ENCODE measurements around the gene MGAT5. TPM values are rescaled to one million over a fixed set of nuclear protein-coding genes. Genes with fewer than 3 reads are reported as not detected.

MGAT5 gene
- total RNA-seq, 3 donors from 2014 or later (not counting 1 experiment from before 2014, with no cell fraction given): 39.7 to 58.2 (median 57.0) TPM

DNA sequence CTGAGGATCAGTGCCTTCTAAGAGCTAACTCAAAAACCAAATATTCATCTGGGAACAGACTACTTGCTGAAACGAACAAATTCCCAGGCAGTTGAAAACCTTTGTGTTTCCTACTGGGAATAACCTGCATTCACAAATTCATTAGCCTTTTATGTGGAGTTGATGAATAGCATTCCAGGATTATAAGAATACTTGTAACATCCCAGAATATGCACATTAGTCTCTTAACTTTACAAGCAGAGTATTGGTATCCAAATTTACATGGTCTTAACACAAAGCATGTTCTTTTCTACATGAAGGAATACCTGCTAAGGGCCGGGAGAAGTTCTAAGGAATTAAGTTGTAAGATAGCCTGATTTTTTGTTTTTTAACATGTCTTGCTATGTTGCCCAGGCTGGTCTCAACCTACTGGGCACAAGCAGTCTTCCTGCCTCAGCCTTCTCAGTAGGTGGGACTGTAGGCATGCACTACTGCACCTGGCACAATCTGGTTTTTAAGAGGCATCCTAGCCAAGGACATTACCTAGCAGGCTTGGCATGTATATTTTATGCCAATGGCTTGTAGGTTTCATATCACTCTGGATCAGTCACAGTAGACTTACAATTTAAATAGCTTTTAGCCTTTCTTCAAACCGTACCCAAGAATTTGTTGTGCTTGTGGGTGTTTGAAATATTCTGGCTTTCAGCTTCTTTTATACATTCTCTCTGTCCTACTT lies 50.7 kb downstream of the MGAT5 start:
- intact Hi-C loops (cut with micrococcal nuclease): no loop called here
- no peaks in the 10 kb centered on the region for H3K4me1 ChIP-seq (ENCODE audit: control insufficient read depth, insufficient read depth, low read length)

DNA sequence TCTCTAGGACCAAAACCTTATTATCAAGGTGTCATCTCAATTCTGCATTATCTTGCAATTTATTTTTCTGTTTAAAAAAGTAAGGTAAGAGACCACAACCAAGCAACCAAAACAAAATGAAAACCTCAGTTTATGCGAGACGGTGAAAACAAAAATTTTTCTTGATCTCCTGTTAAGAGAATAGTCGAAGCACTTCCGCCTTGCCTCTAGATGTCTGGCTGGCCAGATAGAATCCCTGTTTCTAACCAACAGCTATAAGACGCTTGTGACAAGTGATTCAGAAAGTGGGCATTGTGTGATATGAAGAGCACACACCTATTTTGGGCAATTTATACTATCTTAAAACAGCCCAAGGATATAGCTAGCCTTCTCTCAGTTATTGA lies 51.2 kb downstream of the MGAT5 start:
- intact Hi-C loops (cut with micrococcal nuclease): no loop called here
- 52% methylated on average over 5 of the region's 5 CpGs for WGBS (ENCODE audit: insufficient coverage)
- H3K27ac Mint-ChIP-seq: no peak overlapping the region
- peak in 1 of 2 donors; percentile 47 for DNase-seq
- Histone ChIP-seq H3K27ac (ENCODE audit: low read length) (no peak overlapping the region), H3K9me3 (ENCODE audit: control insufficient read depth, insufficient read depth, low read length) (no peaks in the 10 kb centered on the region), H3K36me3 (ENCODE audit: control insufficient read depth, insufficient read depth, low read length) (no peaks in the 10 kb centered on the region), H3K27me3 (ENCODE audit: control insufficient read depth, insufficient read depth, low read length) (no peaks in the 10 kb centered on the region), H3K4me3 (ENCODE audit: low read length) (no peak overlapping the region), H3K4me1 (ENCODE audit: control insufficient read depth, insufficient read depth, low read length) (no peaks in the 10 kb centered on the region)
- peaks cover 0 to 6% of the 10 kb centered on the region in 2 donors for H3K27me3 Mint-ChIP-seq (ENCODE audit: low read depth in 2 of 2)
- ATAC-seq: no peak
- peaks cover 34 to 42% of the 10 kb centered on the region in 2 donors for H3K4me1 Mint-ChIP-seq
- no peak overlapping the region for H3K4me3 Mint-ChIP-seq
- peaks cover 6% of the 10 kb centered on the region for H3K36me3 Mint-ChIP-seq
- no peaks in the 10 kb centered on the region for H3K9me3 Mint-ChIP-seq
- TF ChIP-seq, protein P1, sequence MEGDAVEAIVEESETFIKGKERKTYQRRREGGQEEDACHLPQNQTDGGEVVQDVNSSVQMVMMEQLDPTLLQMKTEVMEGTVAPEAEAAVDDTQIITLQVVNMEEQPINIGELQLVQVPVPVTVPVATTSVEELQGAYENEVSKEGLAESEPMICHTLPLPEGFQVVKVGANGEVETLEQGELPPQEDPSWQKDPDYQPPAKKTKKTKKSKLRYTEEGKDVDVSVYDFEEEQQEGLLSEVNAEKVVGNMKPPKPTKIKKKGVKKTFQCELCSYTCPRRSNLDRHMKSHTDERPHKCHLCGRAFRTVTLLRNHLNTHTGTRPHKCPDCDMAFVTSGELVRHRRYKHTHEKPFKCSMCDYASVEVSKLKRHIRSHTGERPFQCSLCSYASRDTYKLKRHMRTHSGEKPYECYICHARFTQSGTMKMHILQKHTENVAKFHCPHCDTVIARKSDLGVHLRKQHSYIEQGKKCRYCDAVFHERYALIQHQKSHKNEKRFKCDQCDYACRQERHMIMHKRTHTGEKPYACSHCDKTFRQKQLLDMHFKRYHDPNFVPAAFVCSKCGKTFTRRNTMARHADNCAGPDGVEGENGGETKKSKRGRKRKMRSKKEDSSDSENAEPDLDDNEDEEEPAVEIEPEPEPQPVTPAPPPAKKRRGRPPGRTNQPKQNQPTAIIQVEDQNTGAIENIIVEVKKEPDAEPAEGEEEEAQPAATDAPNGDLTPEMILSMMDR (IDR thresholded peaks at IDR 0.05): no peak

More for the DNA sequence above, 50.7 kb downstream of the MGAT5 start:
- TF ChIP-seq, protein P1 (IDR thresholded peaks at IDR 0.05): no peak
- Histone ChIP-seq H3K27ac (ENCODE audit: low read length) (no peak overlapping the region), H3K36me3 (ENCODE audit: control insufficient read depth, insufficient read depth, low read length) (no peaks in the 10 kb centered on the region), H3K9me3 (ENCODE audit: control insufficient read depth, insufficient read depth, low read length) (no peaks in the 10 kb centered on the region), H3K4me3 (ENCODE audit: low read length) (no peak overlapping the region), H3K27me3 (ENCODE audit: control insufficient read depth, insufficient read depth, low read length) (no peaks in the 10 kb centered on the region)
- peaks cover 6% of the 10 kb centered on the region for H3K36me3 Mint-ChIP-seq
- no peak for DNase-seq
- H3K4me1 Mint-ChIP-seq: peaks cover 40 to 47% of the 10 kb centered on the region in 2 donors
- no peak overlapping the region for H3K4me3 Mint-ChIP-seq
- no peaks in the 10 kb centered on the region for H3K9me3 Mint-ChIP-seq
- WGBS (ENCODE audit: insufficient coverage): 83% methylated on average over 2 of the region's 3 CpGs
- no peak overlapping the region for H3K27ac Mint-ChIP-seq
- no peak for ATAC-seq
- peaks cover 3 to 6% of the 10 kb centered on the region in 2 donors for H3K27me3 Mint-ChIP-seq (ENCODE audit: low read depth in 2 of 2)

DNA sequence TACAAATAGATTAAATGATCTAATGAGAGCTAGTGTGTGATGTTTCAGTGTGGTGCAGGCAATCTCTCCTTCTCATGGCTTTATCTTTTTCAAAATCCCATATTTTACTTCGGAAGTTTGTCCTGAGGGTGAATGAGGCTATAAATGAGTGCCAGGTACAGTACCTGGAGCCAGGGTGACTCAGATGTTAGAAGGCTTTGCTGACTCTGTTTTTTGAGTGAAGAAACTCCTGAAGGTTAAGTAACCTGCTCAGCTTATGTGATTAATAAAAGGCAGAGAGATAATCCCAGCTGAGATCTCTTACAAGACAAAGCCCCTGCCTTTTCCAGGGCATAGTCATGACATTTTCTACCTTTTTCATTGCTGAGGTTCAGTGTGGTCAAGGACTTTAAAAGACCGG lies 52.6 kb downstream of the MGAT5 start:
- Histone ChIP-seq H3K27ac (ENCODE audit: low read length) (no peak overlapping the region), H3K4me3 (ENCODE audit: low read length) (no peak overlapping the region), H3K36me3 (ENCODE audit: control insufficient read depth, insufficient read depth, low read length) (no peaks in the 10 kb centered on the region), H3K4me1 (ENCODE audit: control insufficient read depth, insufficient read depth, low read length) (peaks cover 4% of the 10 kb centered on the region), H3K27me3 (ENCODE audit: control insufficient read depth, insufficient read depth, low read length) (no peaks in the 10 kb centered on the region), H3K9me3 (ENCODE audit: control insufficient read depth, insufficient read depth, low read length) (no peaks in the 10 kb centered on the region)
- TF ChIP-seq, protein P1 (IDR thresholded peaks at IDR 0.05): no peak
- ATAC-seq (no peak), DNase-seq (no peak)
- H3K4me3 Mint-ChIP-seq: no peak overlapping the region
- peaks cover 0 to 6% of the 10 kb centered on the region in 2 donors for H3K27me3 Mint-ChIP-seq (ENCODE audit: low read depth in 2 of 2)
- peaks cover 43 to 46% of the 10 kb centered on the region in 2 donors for H3K4me1 Mint-ChIP-seq
- no peak overlapping the region for H3K27ac Mint-ChIP-seq
- intact Hi-C loops (cut with micrococcal nuclease): no loop called here
- H3K36me3 Mint-ChIP-seq: peaks cover 6% of the 10 kb centered on the region
- no peaks in the 10 kb centered on the region for H3K9me3 Mint-ChIP-seq
- WGBS (ENCODE audit: insufficient coverage): 100% methylated on average over 1 of the region's 2 CpGs

DNA sequence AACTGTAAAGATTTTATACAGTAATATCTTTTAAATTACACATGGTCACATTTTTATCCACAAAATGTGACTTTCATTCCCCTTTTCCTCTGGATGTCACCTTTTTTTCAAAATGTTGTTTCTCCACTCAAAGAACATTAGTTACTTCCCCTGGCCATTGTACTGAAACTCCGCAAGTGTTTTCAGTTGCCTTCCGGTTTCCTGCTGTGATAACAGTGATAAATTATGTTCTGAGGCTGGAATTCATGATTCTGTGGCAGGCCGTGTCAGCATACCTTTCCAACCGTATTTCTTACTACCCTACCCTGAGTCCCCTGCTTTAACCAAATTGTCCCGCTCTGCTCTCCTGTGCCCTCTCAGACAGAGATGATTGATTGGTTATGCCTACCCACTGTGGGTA lies 53.5 kb downstream of the MGAT5 start:
- H3K27me3 Mint-ChIP-seq (ENCODE audit: low read depth in 2 of 2): peaks cover 0 to 6% of the 10 kb centered on the region in 2 donors
- WGBS (ENCODE audit: insufficient coverage): 59% methylated on average over 5 of the region's 5 CpGs
- no peak overlapping the region for H3K4me3 Mint-ChIP-seq
- peaks cover 47 to 49% of the 10 kb centered on the region in 2 donors for H3K4me1 Mint-ChIP-seq
- TF ChIP-seq, protein P1 (IDR thresholded peaks at IDR 0.05): no peak
- no peaks in the 10 kb centered on the region for H3K9me3 Mint-ChIP-seq
- no peaks in the 10 kb centered on the region for H3K9me3 ChIP-seq (ENCODE audit: control insufficient read depth, insufficient read depth, low read length)
- H3K4me1 ChIP-seq (ENCODE audit: control insufficient read depth, insufficient read depth, low read length): peaks cover 6% of the 10 kb centered on the region
- peaks cover 6% of the 10 kb centered on the region for H3K36me3 Mint-ChIP-seq
- no peak overlapping the region for H3K27ac Mint-ChIP-seq
- DNase-seq: no peak
- no peak for ATAC-seq
- H3K36me3 ChIP-seq (ENCODE audit: control insufficient read depth, insufficient read depth, low read length): no peaks in the 10 kb centered on the region
- no peak overlapping the region for H3K27ac ChIP-seq (ENCODE audit: low read length)
- no peak overlapping the region for H3K4me3 ChIP-seq (ENCODE audit: low read length)
- H3K27me3 ChIP-seq (ENCODE audit: control insufficient read depth, insufficient read depth, low read length): no peaks in the 10 kb centered on the region
- intact Hi-C loops (cut with micrococcal nuclease): no loop called here
